MM.1S (cell line): ENCODE data around the gene AMPH.

Experiments
- DNase-seq: peaks from one replicate; pipeline ENCODE4 v3.0.0-alpha.2; 2015
- H2AFZ ChIP-seq: fragments of 300-600 bp; sonication (generic); 2 replicates; pipeline ENCODE4 v1.6.0; 2016; ENCODE audit warnings: antibody characterized with exemption, low read length
- H3F3A ChIP-seq: fragments of 300-600 bp; sonication (generic); 2 replicates; pipeline ENCODE4 v1.6.1; 2016; ENCODE audit warnings: mild to moderate bottlenecking, antibody characterized with exemption, low read length, moderate library complexity, mixed read lengths; ENCODE audit not compliant: insufficient read depth
- H3K27ac ChIP-seq: fragments of 300-600 bp; sonication (generic); 2 replicates; pipeline ENCODE4 v1.5.1; 2016; ENCODE audit warnings: mild to moderate bottlenecking, low read length
- H3K27me3 ChIP-seq: fragments of 300-600 bp; sonication (generic); replicated peaks from 2 replicates; pipeline ENCODE4 v1.6.0; 2016; ENCODE audit warnings: low read length; ENCODE audit not compliant: insufficient read depth
- H3K36me3 ChIP-seq: fragments of 300-600 bp; sonication (generic); replicated peaks from 2 replicates; pipeline ENCODE4 v1.6.1; 2016; ENCODE audit warnings: mild to moderate bottlenecking, low read length, mixed read lengths; ENCODE audit not compliant: insufficient read depth
- H3K4me1 ChIP-seq: fragments of 300-600 bp; sonication (generic); 2 replicates; pipeline ENCODE4 v1.6.1; 2016; ENCODE audit warnings: low read length, mixed read lengths
- H3K4me2 ChIP-seq: fragments of 300-600 bp; sonication (generic); 2 replicates; pipeline ENCODE4 v1.6.0; 2016; ENCODE audit warnings: low read depth, low read length
- H3K4me3 ChIP-seq: fragments of 300-600 bp; sonication (generic); 2 replicates; pipeline ENCODE4 v1.5.1; 2016; ENCODE audit warnings: low read length, mixed read lengths
- H3K79me2 ChIP-seq: fragments of 300-600 bp; sonication (generic); 2 replicates; pipeline ENCODE4 v1.6.1; 2016; ENCODE audit warnings: mixed run types, low read length, mixed read lengths
- H3K9ac ChIP-seq: fragments of 300-600 bp; sonication (generic); 2 replicates; pipeline ENCODE4 v1.6.1; 2016; ENCODE audit warnings: low read length, mixed read lengths
- H3K9me2 ChIP-seq: fragments of 300-600 bp; sonication (generic); replicated peaks from 2 replicates; pipeline ENCODE4 v1.6.1; 2016; ENCODE audit warnings: mild to moderate bottlenecking, low read length, mixed read lengths; ENCODE audit not compliant: insufficient read depth
- H3K9me3 ChIP-seq: fragments of 300-600 bp; sonication (generic); replicated peaks from 2 replicates; pipeline ENCODE4 v1.6.1; 2016; ENCODE audit warnings: mild to moderate bottlenecking, low read length, mixed read lengths; ENCODE audit not compliant: insufficient read depth
- H4K20me1 ChIP-seq: fragments of 300-600 bp; sonication (generic); 2 replicates; pipeline ENCODE4 v1.6.1; 2016; ENCODE audit warnings: mild to moderate bottlenecking, low read length, moderate library complexity, mixed read lengths; ENCODE audit not compliant: insufficient read depth
- CTCF ChIP-seq: fragments of 300-600 bp; sonication (generic); IDR thresholded peaks from 2 replicates; pipeline ENCODE4 v1.5.1; 2016; ENCODE audit warnings: antibody characterized with exemption, low read length, mixed read lengths
- EZH2 ChIP-seq: fragments of 300-600 bp; sonication (generic); optimal IDR thresholded peaks from 2 replicates; pipeline ENCODE3; 2017; ENCODE audit warnings: low read depth, mild to moderate bottlenecking, antibody characterized with exemption, low read length, mixed read lengths
- EZH2phosphoT487 ChIP-seq: fragments of 300-600 bp; sonication (generic); IDR thresholded peaks from 2 replicates; pipeline ENCODE4 v1.6.1; 2018; ENCODE audit warnings: antibody characterized with exemption, low read length

Gene AMPH

DNA sequence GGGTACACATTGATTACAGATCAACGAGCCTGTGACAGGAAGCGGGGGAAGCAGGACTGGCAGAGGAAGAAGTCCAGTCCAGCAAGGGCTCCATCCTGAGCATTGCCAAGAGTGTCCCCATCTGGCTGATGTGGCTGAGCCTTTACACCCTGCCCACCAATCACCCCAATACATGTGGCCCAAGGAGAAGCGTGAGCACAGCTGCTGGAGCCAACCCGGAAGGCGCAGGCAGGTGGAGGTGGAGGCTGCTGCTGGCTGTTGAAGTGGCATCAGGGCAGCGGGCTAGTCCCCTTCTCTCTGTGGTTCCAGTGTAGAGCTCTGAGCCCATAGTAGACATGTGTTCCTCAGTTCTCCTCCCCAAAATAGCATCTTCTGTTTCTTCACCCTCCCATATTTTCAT lies 6.8 kb upstream of the AMPH start:
- H3K4me2 ChIP-seq = no peak overlapping the region
- no peaks in the 10 kb centered on the region for H3K9me2 ChIP-seq
- no peaks in the 10 kb centered on the region for H3K79me2 ChIP-seq
- no peak overlapping the region for H3K9ac ChIP-seq
- H3K4me1 ChIP-seq = no peaks in the 10 kb centered on the region
- H4K20me1 ChIP-seq = no peaks in the 10 kb centered on the region
- H3F3A ChIP-seq = no peaks in the 10 kb centered on the region
- H3K36me3 ChIP-seq = no peaks in the 10 kb centered on the region
- no peaks in the 10 kb centered on the region for H3K9me3 ChIP-seq
- H3K27ac ChIP-seq = no peak overlapping the region
- no peak overlapping the region for H3K4me3 ChIP-seq
- TF ChIP-seq EZH2phosphoT487 (no peak), CTCF (no peak), EZH2 (no peak)
- no peak for DNase-seq
- H2AFZ ChIP-seq = no peak overlapping the region
- H3K27me3 ChIP-seq = no peaks in the 10 kb centered on the region

DNA sequence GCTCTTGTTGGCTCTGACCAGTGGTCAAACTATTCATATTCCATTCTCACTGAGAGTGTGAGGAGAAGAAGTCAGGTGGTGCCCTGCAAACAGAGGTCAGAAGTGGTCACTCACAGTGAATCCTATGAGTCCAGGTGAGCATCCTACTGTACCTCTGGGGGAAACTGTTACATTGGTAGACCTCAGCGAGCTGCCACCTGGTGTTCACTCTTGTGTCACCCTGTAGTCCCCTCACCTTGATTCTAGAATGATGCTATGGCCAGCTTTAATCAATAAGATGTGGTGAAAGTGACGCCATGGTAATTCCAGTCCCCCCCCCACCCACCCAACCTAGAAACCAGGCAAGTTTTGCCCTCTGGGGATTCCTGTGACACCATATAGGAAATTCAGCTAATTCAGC lies 1.2 kb upstream of the AMPH start:
- peak; percentile 25 for TF ChIP-seq CTCF
- TF ChIP-seq EZH2 = no peak
- no peak for TF ChIP-seq EZH2phosphoT487
- no peak overlapping the region for H3K27ac ChIP-seq
- no peaks in the 10 kb centered on the region for H3K27me3 ChIP-seq
- H3K9me2 ChIP-seq = no peaks in the 10 kb centered on the region
- no peaks in the 10 kb centered on the region for H3K9me3 ChIP-seq
- peak; percentile 23 for DNase-seq
- H3F3A ChIP-seq = no peaks in the 10 kb centered on the region
- no peaks in the 10 kb centered on the region for H4K20me1 ChIP-seq
- no peaks in the 10 kb centered on the region for H3K79me2 ChIP-seq
- H2AFZ ChIP-seq = no peak overlapping the region
- H3K4me1 ChIP-seq = no peaks in the 10 kb centered on the region
- no peak overlapping the region for H3K4me2 ChIP-seq
- H3K36me3 ChIP-seq = no peaks in the 10 kb centered on the region
- no peak overlapping the region for H3K9ac ChIP-seq
- no peak overlapping the region for H3K4me3 ChIP-seq

- peak overlapping the region; percentile 81; the same call in 1 of the 2 replicates for H3K4me2 ChIP-seq
- no peaks in the 10 kb centered on the region for H3K9me2 ChIP-seq
- H3K79me2 ChIP-seq = no peaks in the 10 kb centered on the region
- no peak overlapping the region for H3K27ac ChIP-seq
- no peaks in the 10 kb centered on the region for H3K4me1 ChIP-seq
- H3K27me3 ChIP-seq = no peaks in the 10 kb centered on the region
- no peak overlapping the region for H3K9ac ChIP-seq
- DNase-seq = no peak
- H3K9me3 ChIP-seq = no peaks in the 10 kb centered on the region
- H3K36me3 ChIP-seq = no peaks in the 10 kb centered on the region
- H3F3A ChIP-seq = no peaks in the 10 kb centered on the region
- peak overlapping the region; percentile 43 for H3K4me3 ChIP-seq
- TF ChIP-seq CTCF = no peak
- TF ChIP-seq EZH2 = no peak
- no peak for TF ChIP-seq EZH2phosphoT487
- peak overlapping the region; percentile 24; the same call in 1 of the 2 replicates for H2AFZ ChIP-seq
- H4K20me1 ChIP-seq = no peaks in the 10 kb centered on the region
Measured at GRCh38 chr7:38629651-38630510, 1.3 kb downstream of the AMPH start.
